H1 (cell line): Measurements from ENCODE around the gene PASK. TPM values are rescaled to one million over a fixed set of nuclear protein-coding genes. Genes with fewer than 3 reads are reported as not detected.

Experiments used
- CTCF ChIA-PET: fragments of 300-600 bp; sonication (Branson Sonifier 250); formaldehyde crosslinking; loops from one replicate; lab custom pipeline; 2021; ENCODE audit not compliant: partially characterized antibody; lab: Charles Lee
- POLR2A ChIA-PET: fragments of 300-600 bp; sonication (Branson Sonifier 250); formaldehyde crosslinking; loops from one replicate; lab custom pipeline; 2021; ENCODE audit warnings: inconsistent platforms; ENCODE audit not compliant: partially characterized antibody; lab: Charles Lee
- DNase-seq, 2 experiments: peaks; one replicate each; pipeline versions ENCODE4 v3.0.0 to v3.0.0-alpha.2; 2010 to 2022; ENCODE audit warnings: low spot score in 2 of 2, low read depth in 1 of 2, mixed read lengths in 1 of 2
- FAIRE-seq: peaks from 2 replicates; lab custom pipeline; 2011; peaks lifted over from hg19 to GRCh38; lab: Jason Lieb, UNC
- H2AFZ ChIP-seq: 2 replicates; pipeline ENCODE4 v1.8.1; 2012; ENCODE audit warnings: low read length, inconsistent platforms
- H2AK5ac ChIP-seq: 2 replicates; pipeline ENCODE4 v1.6.1; 2013; ENCODE audit warnings: low read depth, low read length
- H2BK120ac ChIP-seq: replicated peaks from 2 replicates; pipeline ENCODE3; 2013; ENCODE audit warnings: low read depth, low read length, inconsistent platforms
- H2BK12ac ChIP-seq: 2 replicates; pipeline ENCODE4 v1.6.1; 2013; ENCODE audit warnings: low read depth, low read length
- H2BK15ac ChIP-seq: 2 replicates; pipeline ENCODE4 v1.6.1; 2013; ENCODE audit warnings: low read length
- H2BK20ac ChIP-seq: 2 replicates; pipeline ENCODE4 v1.6.1; 2013; ENCODE audit warnings: low read length
- H2BK5ac ChIP-seq: 2 replicates; pipeline ENCODE4 v1.6.1; 2013; ENCODE audit warnings: low read depth, low read length
- H3K14ac ChIP-seq: 2 replicates; pipeline ENCODE4 v1.6.1; 2013; ENCODE audit warnings: inconsistent platforms; ENCODE audit not compliant: insufficient read length
- H3K18ac ChIP-seq: 2 replicates; pipeline ENCODE4 v1.6.1; 2013; ENCODE audit warnings: low read length; ENCODE audit errors: extremely low read depth
- H3K23ac ChIP-seq: 2 replicates; pipeline ENCODE4 v1.6.1; 2013; ENCODE audit warnings: inconsistent platforms; ENCODE audit not compliant: insufficient read length
- H3K23me2 ChIP-seq: 2 replicates; pipeline ENCODE4 v1.6.1; 2013; ENCODE audit warnings: low read depth, low read length
- H3K27ac ChIP-seq: 2 replicates; pipeline ENCODE4 v1.6.1; 2011; ENCODE audit warnings: low read depth, low read length, inconsistent platforms
- H3K27me3 ChIP-seq, 4 experiments: replicated peaks in 1 of 4; 1 replicate in 1 of 4; 2 replicates in 3 of 4; pipeline versions ENCODE4 v1.6.1 to v1.8.1; 2011 to 2013; ENCODE audit warnings: low read length in 3 of 4, mild to moderate bottlenecking in 3 of 4, inconsistent platforms in 2 of 4, mixed read lengths in 2 of 4, moderate library complexity in 1 of 4; ENCODE audit not compliant: control insufficient read depth in 3 of 4, insufficient read depth in 3 of 4; ENCODE audit errors: extremely low read depth in 1 of 4
- H3K36me3 ChIP-seq, 4 experiments: 2 replicates each; pipeline versions ENCODE4 v1.6.1 to v1.8.1; 2011 to 2013; ENCODE audit warnings: mild to moderate bottlenecking in 4 of 4, low read length in 3 of 4, moderate library complexity in 2 of 4, control low read depth in 1 of 4, inconsistent platforms in 1 of 4; ENCODE audit not compliant: insufficient read depth in 4 of 4, control insufficient read depth in 2 of 4
- H3K4ac ChIP-seq: replicated peaks from 2 replicates; pipeline ENCODE3; 2013; ENCODE audit warnings: low read length, low read depth, mixed read lengths, inconsistent platforms; ENCODE audit not compliant: insufficient read length
- H3K4me1 ChIP-seq, 4 experiments: replicated peaks in 1 of 4; 1 replicate in 1 of 4; 2 replicates in 3 of 4; pipeline versions ENCODE4 v1.6.1 to v1.8.1; 2011 to 2013; ENCODE audit warnings: low read length in 3 of 4, inconsistent platforms in 2 of 4, mixed read lengths in 1 of 4; ENCODE audit not compliant: insufficient read depth in 4 of 4, control insufficient read depth in 3 of 4
- H3K4me2 ChIP-seq, 2 experiments: 2 replicates each; pipeline versions ENCODE4 v1.6.1 to v1.8.1; 2011 to 2013; ENCODE audit warnings: low read depth in 2 of 2, low read length in 2 of 2, control low read depth in 1 of 2, inconsistent platforms in 1 of 2, mild to moderate bottlenecking in 1 of 2; ENCODE audit not compliant: insufficient read depth in 1 of 2
- H3K4me3 ChIP-seq, 4 experiments: fragments of 200-600, 300-600 bp in 1 of 4; sonication (generic), shearing (Covaris generic), sonication (Bioruptor Twin) in 1 of 4; 2 replicates each; pipeline versions ENCODE4 v1.5.1 to v1.8.1; 2011 to 2016; ENCODE audit warnings: low read length in 4 of 4, low read depth in 3 of 4, control low read depth in 2 of 4, inconsistent platforms in 2 of 4, mild to moderate bottlenecking in 2 of 4, mixed read lengths in 1 of 4, moderate library complexity in 1 of 4; ENCODE audit not compliant: insufficient read depth in 2 of 4; ENCODE audit errors: extremely low read depth in 1 of 4
- H3K56ac ChIP-seq: replicated peaks from 2 replicates; pipeline ENCODE3; 2013; ENCODE audit warnings: low read depth, mild to moderate bottlenecking, mixed read lengths, low read length, inconsistent platforms; ENCODE audit not compliant: insufficient read length
- H3K79me1 ChIP-seq: 2 replicates; pipeline ENCODE4 v1.6.1; 2013; ENCODE audit warnings: low read depth, low read length, control low read depth
- H3K79me2 ChIP-seq, 2 experiments: 2 replicates each; pipeline versions ENCODE4 v1.6.1 to v1.8.1; 2012 to 2013; ENCODE audit warnings: low read length in 2 of 2, mild to moderate bottlenecking in 2 of 2, inconsistent platforms in 1 of 2; ENCODE audit not compliant: insufficient read depth in 2 of 2, control insufficient read depth in 1 of 2
- H3K9ac ChIP-seq, 4 experiments: replicated peaks in 1 of 4; 1 replicate in 1 of 4; 2 replicates in 3 of 4; pipeline versions ENCODE4 v1.6.1 to v1.8.1; 2011 to 2013; ENCODE audit warnings: low read depth in 3 of 4, low read length in 3 of 4, control low read depth in 2 of 4, mild to moderate bottlenecking in 2 of 4, moderate library complexity in 2 of 4, inconsistent platforms in 1 of 4; ENCODE audit errors: extremely low read depth in 1 of 4
- H3K9me3 ChIP-seq, 2 experiments: 2 replicates each; pipeline versions ENCODE4 v1.6.1 to v1.8.1; 2012 to 2013; ENCODE audit warnings: mild to moderate bottlenecking in 2 of 2, moderate library complexity in 2 of 2, control low read depth in 1 of 2, inconsistent platforms in 1 of 2, low read depth in 1 of 2, low read length in 1 of 2, mixed read lengths in 1 of 2; ENCODE audit not compliant: insufficient read depth in 2 of 2
- H4K20me1 ChIP-seq, 2 experiments: replicated peaks in 1 of 2; 2 replicates each; pipeline versions ENCODE3 to v1.8.1; 2011 to 2013; ENCODE audit warnings: inconsistent platforms in 2 of 2, low read length in 2 of 2, mild to moderate bottlenecking in 1 of 2; ENCODE audit not compliant: insufficient read depth in 2 of 2, control insufficient read depth in 1 of 2
- H4K5ac ChIP-seq: 2 replicates; pipeline ENCODE4 v1.6.1; 2013; ENCODE audit warnings: low read length, low read depth, mixed read lengths, inconsistent platforms; ENCODE audit not compliant: insufficient read length
- H4K8ac ChIP-seq: 2 replicates; pipeline ENCODE4 v1.8.0; 2013; ENCODE audit warnings: mild to moderate bottlenecking, moderate library complexity, low read length, inconsistent platforms; ENCODE audit not compliant: insufficient read depth; ENCODE audit errors: extremely low read depth
- H4K91ac ChIP-seq: replicated peaks from 2 replicates; pipeline ENCODE3; 2013; ENCODE audit warnings: low read length, mixed read lengths, inconsistent platforms; ENCODE audit not compliant: insufficient read length
- CBX5 ChIP-seq: fragments of 300-800, 300-1000 bp; sonication (generic); IDR thresholded peaks from 2 replicates; pipeline ENCODE4 v1.7.1; 2016; ENCODE audit warnings: antibody characterized with exemption, low read length, low read depth
- EP300 ChIP-seq, 2 experiments: IDR thresholded peaks; 1 replicate in 1 of 2; 2 replicates in 1 of 2; pipeline ENCODE4 v1.6.1; 2011 to 2012; ENCODE audit warnings: low read depth in 2 of 2, low read length in 2 of 2, mild to moderate bottlenecking in 2 of 2, borderline replicate concordance in 1 of 2, inconsistent platforms in 1 of 2, moderate library complexity in 1 of 2
- KDM4A ChIP-seq: IDR thresholded peaks from one replicate; pipeline ENCODE4 v1.7.1; 2012; ENCODE audit warnings: low read depth, mild to moderate bottlenecking, moderate library complexity, low read length, inconsistent platforms; ENCODE audit not compliant: severe bottlenecking
- NRF1 ChIP-seq: IDR thresholded peaks from 2 replicates; pipeline ENCODE4 v1.6.1; 2011; ENCODE audit warnings: mild to moderate bottlenecking, low read depth, low read length, improper control_type of control experiment
- TCF12 ChIP-seq: IDR thresholded peaks from 2 replicates; pipeline ENCODE4 v1.6.1; 2011; ENCODE audit warnings: low read depth, mild to moderate bottlenecking, low read length
- WGBS, 2 experiments: shearing (Covaris generic) in 1 of 2; methylation state at CpG; one replicate each; pipeline versions ENCODE4 v1.1.6 to v1.1.7; 2013 to 2015; ENCODE audit warnings: low lambda C conversion rate in 2 of 2, mixed read lengths in 2 of 2, inconsistent platforms in 1 of 2, low coverage in 1 of 2, missing lambda C conversion rate in 1 of 2; ENCODE audit not compliant: insufficient replicate concordance in 2 of 2, insufficient coverage in 1 of 2, insufficient read length in 1 of 2; ENCODE audit errors: extremely low coverage in 1 of 2, missing lambda C conversion rate in 1 of 2; 5-methylcytosine and 5-hydroxymethylcytosine counted together
- polyA plus RNA-seq, 7 experiments: library from polyadenylated mRNA; depleted of rRNA in 3 of 7; stranded (reverse) in 5 of 7; unstranded in 2 of 7; fragments of >200 nt in 5 of 7; fragments of 200-250 nt in 2 of 7; gene quantifications; 1 replicate in 5 of 7; 2 replicates in 1 of 7; 4 replicates in 1 of 7; pipeline versions ENCODE4 v1.2.1 to v1.2.3, GENCODE V29; 2011 to 2013; ENCODE audit warnings: missing spikeins in 2 of 7, mixed read lengths in 2 of 7
- total RNA-seq: library from RNA; stranded (reverse); fragmentation: NEBNext Ultra II Directional; extraction: Animal tissue kit (Norgen Biotek cat#: 25700); gene quantifications from 2 replicates; pipeline ENCODE4 v1.2.1, GENCODE V29; 2021

PASK gene
- total and polyA plus RNA-seq, 2 of the 8 experiments (the other 6 are each of a cell fraction or from before 2014, with no cell fraction given), result 20.5 to 66.1 TPM

- Histone ChIP-seq H3K79me2 (no peaks in the 10 kb centered on the region), H3K27ac (no peak overlapping the region), H3K9ac (no peak overlapping the region), H3K23me2 (no peaks in the 10 kb centered on the region), H3K36me3 (no peaks in the 10 kb centered on the region), H2AFZ (no peak overlapping the region), H3K79me1 (no peaks in the 10 kb centered on the region), H3K4me3 (no peak overlapping the region), H2BK12ac (no peak overlapping the region), H2BK15ac (no peak overlapping the region), H3K9me3 (no peaks in the 10 kb centered on the region), H2BK20ac (no peak overlapping the region), H3K23ac (no peak overlapping the region), H2AK5ac (no peak overlapping the region), H4K20me1 (peaks cover 0 to 3% of the 10 kb centered on the region in 2 experiments), H3K18ac (no peak overlapping the region), H4K5ac (no peak overlapping the region), H3K4ac (no peak overlapping the region), H4K8ac (no peak overlapping the region), H3K14ac (no peak overlapping the region), H2BK5ac (no peak overlapping the region), H3K27me3 (no peaks in the 10 kb centered on the region), H3K56ac (no peak overlapping the region), H3K4me2 (no peak overlapping the region), H3K4me1 (no peaks in the 10 kb centered on the region), H2BK120ac (no peak overlapping the region), H4K91ac (no peak overlapping the region)
- TF ChIP-seq EP300 (IDR thresholded peaks at IDR 0.05; ENCODE audit: borderline replicate concordance in 1 of 2, low read depth in 2 of 2, low read length in 2 of 2), result no peak
- no peak for TF ChIP-seq TCF12
- TF ChIP-seq NRF1, result no peak
- no peak for TF ChIP-seq KDM4A
- TF ChIP-seq CBX5, result no peak
- DNase-seq (no peak), FAIRE-seq (no peak)
- POLR2A ChIA-PET, result no interaction called here
- CTCF ChIA-PET, result interaction anchor here (0.6 to 2.5 kb wide), 7 partner anchors 10 to 703 kb away, joined by 3 to 15 read pairs (median 3); partner anchors contain the start of genes PASK and PPP1R7
- whole genome bisulfite sequencing, 2 experiments, result 83% methylated on average over 4 of the region's 4 CpGs; no CpG with 5 or more reads in 1 of the 2 experiments
These were observed 30.6 kb upstream of the PASK start for GRCh38 chr2:241179899-241180298.
